Activated T-cell treated with anti-CD3 and anti-CD28 coated beads for 4 hours (primary cell): ENCODE results near the gene ESR1.

ENCODE experiments used
- DNase-seq: peaks from one replicate; pipeline ENCODE4 v3.0.0-alpha.2; 2020

Gene ESR1

GRCh38 chr6:152147269-152147668, 339.8 kb downstream of the ESR1 start:
- no peak for DNase-seq

GRCh38 chr6:152148412-152148811, 340.9 kb downstream of the ESR1 start:
- DNase-seq: no peak

- DNase-seq: no peak
Observed at GRCh38 chr6:152150196-152150595, 342.7 kb downstream of the ESR1 start.

- DNase-seq: no peak
Observed at GRCh38 chr6:152151920-152152319, 344.4 kb downstream of the ESR1 start.

GRCh38 chr6:152154559-152155356, 347.3 kb downstream of the ESR1 start:
- no peak for DNase-seq

- no peak for DNase-seq
Observed at GRCh38 chr6:152155792-152156191, 348.3 kb downstream of the ESR1 start.

- no peak for DNase-seq
Observed at GRCh38 chr6:152160346-152160745, 352.9 kb downstream of the ESR1 start.

GRCh38 chr6:152161501-152161900, 354.0 kb downstream of the ESR1 start:
- DNase-seq: no peak

GRCh38 chr6:152164957-152165356, 357.5 kb downstream of the ESR1 start:
- DNase-seq: no peak

- DNase-seq: no peak
Observed at GRCh38 chr6:152166497-152166896, 359.0 kb downstream of the ESR1 start.

- no peak for DNase-seq
Observed at GRCh38 chr6:152166897-152167296, 359.4 kb downstream of the ESR1 start.

GRCh38 chr6:152167641-152168603, 360.4 kb downstream of the ESR1 start:
- no peak for DNase-seq

GRCh38 chr6:152170313-152170701, 362.8 kb downstream of the ESR1 start:
- no peak for DNase-seq

GRCh38 chr6:152170702-152171667, 363.5 kb downstream of the ESR1 start:
- no peak for DNase-seq

- DNase-seq: no peak
Observed at GRCh38 chr6:152173321-152173720, 365.8 kb downstream of the ESR1 start.

- DNase-seq: no peak
Observed at GRCh38 chr6:152173957-152174356, 366.5 kb downstream of the ESR1 start.

- no peak for DNase-seq
Observed at GRCh38 chr6:152176268-152176667, 368.8 kb downstream of the ESR1 start.
